Tibial nerve (tissue), 4 donors: Measurements from ENCODE around the gene AGMO. TPM values are rescaled to one million over a fixed set of nuclear protein-coding genes. Genes with fewer than 3 reads are reported as not detected.

Experiments
- DNase-seq, 2 donors: peaks; one replicate each; pipeline ENCODE4 v3.0.0-alpha.2; 2019; ENCODE audit warnings: low spot score in 2 of 2
- H3K27ac ChIP-seq, 4 donors: fragments of 200-600 bp; sonication (generic) in 3 of 4; one replicate each; pipeline ENCODE4 v1.5.1; 2017 to 2019; ENCODE audit warnings: mild to moderate bottlenecking in 1 of 4
- H3K27me3 ChIP-seq, 2 donors: fragments of 200-600 bp; sonication (generic) in 1 of 2; one replicate each; pipeline versions ENCODE4 v1.5.1 to v1.6.0; 2017 to 2019
- H3K36me3 ChIP-seq, 3 donors: fragments of 200-600 bp; sonication (generic); one replicate each; pipeline ENCODE4 v1.5.1; 2018 to 2019
- H3K4me1 ChIP-seq, 4 donors: fragments of 200-600 bp; sonication (generic) in 3 of 4; one replicate each; pipeline ENCODE4 v1.5.1; 2017 to 2019
- H3K4me3 ChIP-seq, 4 donors: fragments of 200-600 bp; sonication (generic) in 3 of 4; one replicate each; pipeline ENCODE4 v1.5.1; 2017 to 2019; ENCODE audit warnings: mild to moderate bottlenecking in 1 of 4, moderate library complexity in 1 of 4
- H3K9me3 ChIP-seq, 4 donors: fragments of 200-600 bp; sonication (generic) in 3 of 4; one replicate each; pipeline ENCODE4 v1.5.1; 2017 to 2019
- CTCF ChIP-seq, 5 experiments: fragments of 200-600 bp in 3 of 5; fragments of 450-650 bp in 2 of 5; sonication (generic) in 3 of 5; IDR thresholded peaks; one replicate each; pipeline ENCODE4 v1.5.1; 2016 to 2019; ENCODE audit warnings: antibody characterized with exemption in 5 of 5, mild to moderate bottlenecking in 3 of 5, moderate library complexity in 2 of 5
- EP300 ChIP-seq, 2 donors: sonication (generic); formaldehyde crosslinking; IDR thresholded peaks; one replicate each; pipeline ENCODE4 v1.6.1; 2017; ENCODE audit warnings: antibody characterized with exemption in 2 of 2, mild to moderate bottlenecking in 1 of 2
- POLR2A ChIP-seq, 2 donors: fragments of 450-650 bp; IDR thresholded peaks; one replicate each; pipeline ENCODE4 v1.6.1; 2017; ENCODE audit warnings: antibody characterized with exemption in 2 of 2, mild to moderate bottlenecking in 2 of 2, moderate library complexity in 2 of 2
- WGBS, 2 donors: methylation state at CpG; one replicate each; pipeline ENCODE4 v1.1.5; 2018; 5-methylcytosine and 5-hydroxymethylcytosine counted together
- total RNA-seq, 4 donors: library from RNA; depleted of rRNA; stranded (reverse); fragments of >200 nt; gene quantifications; one replicate each; pipeline ENCODE4 v1.1.0, GENCODE V29; 2016

AGMO gene
- total RNA-seq, 4 donors from 2014 or later, result 2.4 to 14.0 (median 6.5) TPM

GRCh38 chr7:15335390-15335789 is 226.4 kb downstream of the AGMO start:
- Histone ChIP-seq H3K27ac (no peak overlapping the region), H3K27me3 (no peaks in the 10 kb centered on the region), H3K4me3 (no peak overlapping the region), H3K36me3 (no peaks in the 10 kb centered on the region), H3K9me3 (peaks cover 0 to 15% (median 2%) of the 10 kb centered on the region in 4 donors), H3K4me1 (no peaks in the 10 kb centered on the region)
- no peak for TF ChIP-seq CTCF (IDR thresholded peaks at IDR 0.05)
- no peak for TF ChIP-seq POLR2A (IDR thresholded peaks at IDR 0.05)
- TF ChIP-seq EP300 (IDR thresholded peaks at IDR 0.05), result no peak
- 84 to 90% methylated on average over 6 of the region's 6 CpGs for WGBS, 2 donors
- DNase-seq, result no peak

DNA sequence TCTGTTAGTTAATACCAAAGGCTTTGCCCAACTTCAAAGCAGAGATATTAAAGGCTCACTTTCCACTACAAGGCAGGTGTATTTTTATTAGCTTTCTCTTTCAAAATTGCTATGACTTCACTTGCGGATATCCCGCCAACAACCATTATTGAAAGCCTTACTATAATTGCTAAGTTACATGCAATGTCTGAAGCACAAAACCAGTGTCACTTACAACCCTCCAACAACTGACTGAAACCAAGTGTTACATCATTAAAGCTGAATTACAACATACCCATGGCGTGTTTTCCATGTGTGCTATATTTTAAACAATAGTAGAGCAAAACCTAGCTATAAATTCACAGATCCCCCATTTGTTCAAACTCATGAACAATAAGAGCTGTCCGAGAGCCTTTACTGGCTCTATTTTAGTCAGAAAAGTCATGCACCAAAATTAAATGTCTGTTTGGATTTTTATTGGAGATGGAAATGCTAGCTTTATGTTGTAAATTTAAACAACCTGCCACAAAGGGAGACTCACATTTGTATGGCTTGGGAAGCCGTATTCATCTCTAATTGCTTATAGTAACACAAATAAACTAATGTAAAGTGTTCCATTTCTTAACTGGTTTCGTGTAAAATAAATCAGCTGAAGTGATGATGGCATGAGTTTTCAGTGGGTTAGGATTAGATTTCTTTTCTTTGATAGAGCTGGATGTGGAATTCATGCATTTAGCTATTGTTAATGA is 227.1 kb downstream of the AGMO start:
- no peaks in the 10 kb centered on the region for H3K27me3 ChIP-seq
- no peak overlapping the region for H3K4me3 ChIP-seq
- TF ChIP-seq CTCF (IDR thresholded peaks at IDR 0.05), result no peak
- TF ChIP-seq EP300 (IDR thresholded peaks at IDR 0.05), result no peak
- no peak for TF ChIP-seq POLR2A (IDR thresholded peaks at IDR 0.05)
- peaks cover 0 to 12% (median 0%) of the 10 kb centered on the region in 4 donors for H3K9me3 ChIP-seq
- no peak for DNase-seq
- no peaks in the 10 kb centered on the region for H3K36me3 ChIP-seq
- H3K4me1 ChIP-seq, result no peaks in the 10 kb centered on the region
- no peak overlapping the region for H3K27ac ChIP-seq
- WGBS, 2 donors, result 80 to 82% methylated on average over 6 of the region's 6 CpGs

DNA sequence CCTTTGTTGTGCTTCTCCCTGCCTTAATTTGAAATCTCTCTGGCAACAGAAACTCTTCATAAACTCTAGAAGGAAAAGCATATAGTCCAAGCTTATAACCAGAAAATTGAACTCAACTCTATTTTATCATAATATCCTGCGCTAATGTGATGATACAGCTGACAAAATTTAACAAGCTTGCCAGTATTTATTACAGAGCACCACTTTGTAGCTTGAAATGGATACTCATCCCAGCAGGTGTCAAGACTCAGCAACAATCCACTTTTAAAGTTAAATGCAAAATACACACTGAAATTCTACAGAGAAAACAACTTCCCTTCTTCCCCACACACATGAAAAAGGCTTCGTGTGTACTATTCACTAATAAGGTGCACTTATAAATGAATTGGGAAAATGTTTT is 228.9 kb downstream of the AGMO start:
- H3K27ac ChIP-seq, result no peak overlapping the region
- H3K27me3 ChIP-seq, result no peaks in the 10 kb centered on the region
- no peaks in the 10 kb centered on the region for H3K36me3 ChIP-seq
- no peak for DNase-seq
- no peak overlapping the region for H3K4me3 ChIP-seq
- 79% methylated on average over 2 of the region's 2 CpGs for WGBS, 2 donors
- TF ChIP-seq CTCF (IDR thresholded peaks at IDR 0.05), result no peak
- TF ChIP-seq POLR2A (IDR thresholded peaks at IDR 0.05), result no peak
- H3K4me1 ChIP-seq, result no peaks in the 10 kb centered on the region
- no peaks in the 10 kb centered on the region for H3K9me3 ChIP-seq

DNA sequence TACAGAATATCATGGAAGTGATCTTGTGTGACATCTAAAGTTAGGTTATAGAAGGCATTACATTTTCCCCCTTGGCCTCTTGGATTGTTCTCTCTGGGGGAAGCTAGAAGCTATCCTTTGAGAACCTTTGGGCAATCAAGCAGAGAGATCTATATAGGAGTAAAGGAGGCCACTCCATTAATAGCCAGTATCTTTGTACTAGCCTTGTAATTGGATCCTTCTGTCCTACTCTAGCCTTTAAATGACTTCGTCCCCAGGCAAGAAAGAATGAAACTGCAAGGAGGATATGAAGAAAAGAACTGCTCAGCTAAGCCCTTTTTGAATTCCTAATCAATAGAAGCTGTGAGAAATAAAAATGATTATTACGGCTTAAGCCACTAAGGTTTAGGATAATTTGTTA is 230.9 kb downstream of the AGMO start:
- 60 to 76% methylated on average over 2 of the region's 2 CpGs for WGBS, 2 donors
- Histone ChIP-seq H3K4me3 (no peak overlapping the region), H3K27ac (no peak overlapping the region), H3K9me3 (no peaks in the 10 kb centered on the region), H3K4me1 (peaks cover 0 to 9% (median 0%) of the 10 kb centered on the region in 4 donors), H3K36me3 (no peaks in the 10 kb centered on the region), H3K27me3 (no peaks in the 10 kb centered on the region)
- DNase-seq, result no peak
- TF ChIP-seq CTCF (IDR thresholded peaks at IDR 0.05) (no peak), POLR2A (IDR thresholded peaks at IDR 0.05) (no peak), EP300 (IDR thresholded peaks at IDR 0.05) (no peak)

- WGBS, 2 donors, result 84 to 91% methylated on average over 4 of the region's 4 CpGs
- H3K4me3 ChIP-seq, result no peak overlapping the region
- no peaks in the 10 kb centered on the region for H3K9me3 ChIP-seq
- no peaks in the 10 kb centered on the region for H3K27me3 ChIP-seq
- DNase-seq, result no peak
- H3K27ac ChIP-seq, result no peak overlapping the region
- peaks cover 0 to 18% (median 0%) of the 10 kb centered on the region in 4 donors for H3K4me1 ChIP-seq
- H3K36me3 ChIP-seq, result no peaks in the 10 kb centered on the region
- TF ChIP-seq POLR2A (IDR thresholded peaks at IDR 0.05) (no peak), CTCF (IDR thresholded peaks at IDR 0.05) (no peak), EP300 (IDR thresholded peaks at IDR 0.05) (no peak)
These were observed 234.8 kb downstream of the AGMO start for GRCh38 chr7:15327001-15327400.
